Measurements from ENCODE around the gene ATP2A3. TPM values are rescaled to one million over a fixed set of nuclear protein-coding genes. Genes with fewer than 3 reads are reported as not detected.
A peak's percentile ranks its signal among the peaks of the same experiment; 100 is the strongest.

The ATP2A3 gene
- total RNA-seq, result 13.8 TPM

- intact Hi-C loops (cut with DNase I), result no loop called here
- ATAC-seq, result no peak
- no peak for DNase-seq (ENCODE audit: low spot score)
Observed at GRCh38 chr17:3964203-3965117, at the start of gene ATP2A3. TSS of gene ATP2A3 (minus strand) at chr17:3964437. CDS start at chr17:3964291, 146 bp downstream.

GRCh38 chr17:4010754-4011153 lies 46.5 kb upstream of the ATP2A3 start:
- intact Hi-C loops (cut with DNase I), result no loop called here
- ATAC-seq (no peak), DNase-seq (ENCODE audit: low spot score) (no peak)

DNA sequence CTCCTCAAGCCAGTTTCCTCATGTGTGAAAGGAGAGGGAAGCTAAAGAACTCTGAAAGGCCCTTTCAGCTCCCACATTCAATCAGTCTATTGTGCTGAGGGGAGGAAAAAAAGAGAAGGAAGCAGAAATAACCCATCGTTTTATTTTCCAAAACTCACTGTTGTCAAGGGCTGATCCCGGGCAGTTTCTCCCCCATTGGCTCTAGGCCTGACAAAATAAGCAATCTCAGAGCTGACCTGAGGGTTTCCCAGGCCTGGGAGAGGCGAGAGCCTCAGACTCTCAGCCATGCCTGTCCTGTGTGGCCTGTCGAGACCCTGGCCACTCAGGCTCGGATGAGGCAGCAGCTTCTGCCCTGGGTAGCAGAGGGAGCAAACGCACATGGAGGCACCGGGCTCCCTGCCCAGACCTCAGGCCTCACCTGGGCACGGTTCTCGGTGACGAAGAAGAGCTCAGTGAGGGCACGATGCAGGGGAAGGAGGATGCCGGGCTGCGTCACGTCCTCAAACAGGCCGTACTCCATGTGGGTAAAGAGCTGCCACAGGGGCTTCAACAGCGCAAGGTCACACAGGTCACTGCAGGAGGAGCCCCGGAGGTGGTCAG lies 45.0 kb upstream of the ATP2A3 start:
- peak; percentile 66 for ATAC-seq
- DNase-seq (ENCODE audit: low spot score), result peak; percentile 58
- intact Hi-C loops (cut with DNase I), result no loop called here

DNA sequence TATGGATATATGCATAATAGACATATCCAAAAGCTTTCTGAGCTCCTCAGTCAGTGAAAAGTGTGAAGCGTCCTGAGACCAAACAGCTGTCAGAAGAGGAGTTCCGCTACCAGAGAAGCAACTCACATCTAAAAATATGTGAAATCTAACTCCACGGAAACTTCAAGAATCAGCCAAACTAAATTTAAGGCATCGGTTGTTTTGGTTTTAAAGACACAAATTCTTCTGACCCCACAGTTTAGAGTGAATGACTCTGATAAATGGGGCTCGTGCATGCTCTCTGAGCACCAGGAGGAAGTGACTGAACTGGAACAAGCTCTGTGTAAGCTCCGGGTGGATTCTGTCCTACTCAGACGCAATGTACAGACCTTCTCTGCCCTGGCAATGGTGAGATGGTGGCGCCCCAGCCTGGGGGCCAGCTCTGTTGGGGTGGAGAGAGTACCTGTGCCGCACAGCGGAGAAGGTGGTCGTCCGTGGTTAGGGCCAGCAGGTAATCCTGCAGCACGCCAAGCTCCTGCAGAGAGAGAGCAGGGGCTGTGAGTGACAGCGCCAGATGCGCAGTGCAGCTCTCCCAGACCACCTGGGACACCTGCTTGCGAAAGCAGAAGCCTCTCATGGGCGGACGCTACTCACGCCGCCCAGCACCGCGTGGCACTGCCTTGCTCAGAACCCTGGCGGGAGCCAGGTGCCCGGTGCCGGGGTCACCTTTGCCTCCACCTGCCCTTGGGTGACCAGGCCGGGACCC lies 44.4 kb upstream of the ATP2A3 start:
- ATAC-seq, result peak; percentile 21
- intact Hi-C loops (cut with DNase I), result no loop called here
- DNase-seq (ENCODE audit: low spot score), result peak; percentile 56

GRCh38 chr17:4008082-4008435 lies 43.8 kb upstream of the ATP2A3 start:
- ATAC-seq, result no peak
- DNase-seq (ENCODE audit: low spot score), result no peak
- intact Hi-C loops (cut with DNase I), result no loop called here

GRCh38 chr17:4007346-4008081 lies 43.3 kb upstream of the ATP2A3 start:
- no peak for ATAC-seq
- intact Hi-C loops (cut with DNase I), result no loop called here

DNA sequence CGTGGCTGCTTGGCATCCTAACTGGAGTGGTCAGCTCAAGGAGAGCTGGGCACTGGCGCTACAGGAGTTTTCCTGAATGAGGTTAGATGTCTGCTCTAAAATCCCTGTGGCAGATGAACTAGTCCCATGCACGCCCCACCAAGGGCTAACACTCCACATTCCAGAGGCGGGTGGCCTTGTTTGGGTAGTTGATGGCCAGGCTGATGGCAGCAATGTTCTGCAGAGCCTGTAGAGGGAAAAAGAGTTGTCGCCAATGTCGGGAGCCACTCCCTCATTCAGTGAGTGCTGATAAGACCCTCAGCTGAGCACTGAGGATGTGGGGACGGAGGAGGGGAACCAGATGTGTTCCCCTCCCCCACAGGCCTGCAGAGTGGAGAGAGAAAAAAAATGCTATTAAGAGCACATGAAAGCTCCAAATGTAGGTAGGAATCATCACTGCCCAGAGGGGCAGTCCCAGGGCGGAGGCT lies 42.5 kb upstream of the ATP2A3 start:
- DNase-seq (ENCODE audit: low spot score) (peak; percentile 44), ATAC-seq (no peak)
- intact Hi-C loops (cut with DNase I), result no loop called here

More at GRCh38 chr17:4007346-4008081, 43.3 kb upstream of the ATP2A3 start:
- peak; percentile 54 for DNase-seq (ENCODE audit: low spot score)

DNA sequence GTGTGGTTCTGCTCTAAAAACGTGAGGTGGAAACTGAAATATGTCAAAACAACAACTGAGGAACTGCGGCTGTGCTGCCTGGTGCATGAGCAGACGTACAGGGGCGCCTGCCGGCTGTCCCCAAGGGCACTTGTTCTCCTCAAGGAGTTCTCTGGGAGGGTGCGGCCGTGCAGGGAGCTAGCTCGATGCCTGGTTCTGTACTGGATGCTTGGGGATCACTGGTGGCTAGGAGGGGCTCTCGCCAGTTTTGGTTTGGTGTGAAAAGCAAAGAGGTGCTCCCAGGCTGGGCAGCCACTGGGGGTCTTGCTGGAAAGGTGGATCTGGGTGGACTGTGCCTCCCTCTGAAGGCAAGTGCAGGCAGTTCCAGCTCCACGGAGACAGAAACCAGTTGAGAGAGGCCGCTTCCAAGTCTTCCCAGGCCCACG lies 41.9 kb upstream of the ATP2A3 start:
- intact Hi-C loops (cut with DNase I), result no loop called here
- ATAC-seq, result no peak

GRCh38 chr17:4005296-4006164 lies 41.3 kb upstream of the ATP2A3 start:
- intact Hi-C loops (cut with DNase I), result no loop called here
- DNase-seq (ENCODE audit: low spot score) (peak; percentile 58), ATAC-seq (no peak)

More for the DNA sequence above, 41.9 kb upstream of the ATP2A3 start:
- DNase-seq (ENCODE audit: low spot score), result peak; percentile 47

GRCh38 chr17:4004517-4005295 lies 40.5 kb upstream of the ATP2A3 start:
- ATAC-seq (peak; percentile 64), DNase-seq (ENCODE audit: low spot score) (peak; percentile 74)
- intact Hi-C loops (cut with DNase I), result no loop called here

DNA sequence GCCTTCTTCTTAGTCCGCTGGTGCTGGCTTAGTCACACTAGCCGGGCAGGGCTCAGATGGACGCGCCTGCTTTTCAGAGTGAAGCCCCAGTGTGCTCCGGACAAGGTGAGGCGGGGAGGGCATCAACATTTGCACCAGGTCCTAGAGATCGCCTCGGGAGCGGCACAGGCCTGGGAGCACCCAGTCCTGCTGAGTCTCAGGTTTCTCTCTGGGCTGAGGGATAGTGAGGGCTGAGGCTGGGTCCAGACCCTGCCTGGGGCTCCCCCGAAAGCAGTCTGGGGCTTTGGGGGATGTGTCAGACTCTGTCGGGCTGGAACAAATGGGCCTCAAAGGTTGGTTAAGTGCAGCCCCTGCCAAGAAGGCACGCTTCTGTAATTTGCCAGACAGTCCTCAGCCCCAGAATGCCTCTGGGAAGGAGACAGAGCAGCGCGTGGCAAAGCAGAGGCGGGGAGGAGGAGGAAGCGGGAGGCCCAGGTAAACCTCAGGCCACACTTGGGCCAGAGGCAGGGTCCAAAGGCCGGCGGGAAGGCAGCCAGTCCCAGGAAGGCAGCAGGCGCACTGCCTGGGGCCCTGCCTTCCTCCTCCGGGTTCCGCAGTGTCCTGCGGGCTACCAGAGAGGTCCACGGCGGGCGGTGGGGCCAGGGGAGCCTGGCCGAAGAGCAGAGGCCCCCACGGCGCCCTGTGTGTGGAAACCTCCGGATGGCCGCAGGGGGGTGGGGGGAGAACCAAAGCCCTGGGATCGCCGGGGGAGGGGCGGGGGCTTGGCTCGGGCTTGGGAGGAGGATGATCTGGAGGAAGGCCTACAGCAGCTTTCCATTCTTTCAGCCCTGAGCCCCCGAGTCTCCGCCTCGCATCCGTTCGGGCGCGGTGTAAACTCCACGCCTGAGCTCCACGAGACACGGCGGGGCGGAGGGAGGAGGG lies 39.5 kb upstream of the ATP2A3 start:
- ATAC-seq (peak; percentile 33), DNase-seq (ENCODE audit: low spot score) (peak; percentile 55)
- intact Hi-C loops (cut with DNase I), result no loop called here

GRCh38 chr17:4003131-4003500 lies 38.9 kb upstream of the ATP2A3 start:
- ATAC-seq (no peak), DNase-seq (ENCODE audit: low spot score) (peak; percentile 52)
- intact Hi-C loops (cut with DNase I), result no loop called here

GRCh38 chr17:4001048-4001590 lies 36.9 kb upstream of the ATP2A3 start:
- intact Hi-C loops (cut with DNase I), result no loop called here
- DNase-seq (ENCODE audit: low spot score) (peak; percentile 14), ATAC-seq (no peak)

DNA sequence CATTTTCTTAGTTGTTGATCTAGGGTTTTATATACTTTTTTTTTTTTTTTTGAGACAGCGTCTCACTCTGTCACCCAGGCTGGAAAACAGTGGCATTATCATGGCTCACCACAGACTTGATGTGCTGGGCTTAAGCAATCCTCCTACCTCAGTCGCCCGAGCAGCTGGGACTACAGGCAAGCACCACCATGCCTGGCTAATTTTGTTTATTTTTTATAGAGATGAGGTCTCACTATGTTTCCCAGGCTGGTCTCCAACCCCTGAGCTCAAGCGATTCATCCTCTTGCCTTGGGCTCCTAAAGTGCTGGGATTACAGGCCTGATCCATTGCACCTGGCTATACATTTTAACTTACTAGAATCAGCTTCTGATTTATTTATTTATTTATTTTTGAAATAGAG lies 34.2 kb upstream of the ATP2A3 start:
- intact Hi-C loops (cut with DNase I), result no loop called here
- ATAC-seq (no peak), DNase-seq (ENCODE audit: low spot score) (peak; percentile 33)

- ATAC-seq, result no peak
- no peak for DNase-seq (ENCODE audit: low spot score)
- intact Hi-C loops (cut with DNase I), result no loop called here
Observed at GRCh38 chr17:3995067-3995466, 30.8 kb upstream of the ATP2A3 start.

- DNase-seq (ENCODE audit: low spot score) (no peak), ATAC-seq (no peak)
- intact Hi-C loops (cut with DNase I), result no loop called here
Observed at GRCh38 chr17:3994221-3994576, 30.0 kb upstream of the ATP2A3 start.

All from sciatic nerve (tissue), 2 donors.